Thyroid gland (tissue), 4 donors: ENCODE measurements around the gene ADGRG6. TPM values are rescaled to one million over a fixed set of nuclear protein-coding genes. Genes with fewer than 3 reads are reported as not detected.

Experiments used
- DNase-seq, 2 donors: peaks; one replicate each; pipeline ENCODE4 v3.0.0-alpha.2; 2019
- H3K27ac ChIP-seq, 3 donors: fragments of 200-600 bp; sonication (generic); 1 replicate in 2 of 3; 2 replicates in 1 of 3; pipeline ENCODE4 v1.5.1; 2016 to 2019; ENCODE audit warnings: mild to moderate bottlenecking in 1 of 3, moderate library complexity in 1 of 3
- H3K27me3 ChIP-seq: fragments of 200-600 bp; sonication (generic); one replicate; pipeline ENCODE4 v1.5.1; 2019
- H3K36me3 ChIP-seq, 2 donors: fragments of 200-600 bp; sonication (generic); one replicate each; pipeline ENCODE4 v1.5.1; 2016 to 2019
- H3K4me1 ChIP-seq, 2 donors: fragments of 200-600 bp; sonication (generic); one replicate each; pipeline ENCODE4 v1.5.1; 2017 to 2019
- H3K4me3 ChIP-seq, 3 donors: fragments of 200-600 bp; sonication (generic); replicated peaks in 1 of 3; 1 replicate in 2 of 3; 2 replicates in 1 of 3; pipeline ENCODE4 v1.5.1; 2016; ENCODE audit warnings: mild to moderate bottlenecking in 1 of 3
- H3K9me3 ChIP-seq: fragments of 200-600 bp; sonication (generic); one replicate; pipeline ENCODE4 v1.5.1; 2017
- CTCF ChIP-seq, 6 experiments: fragments of 200-600 bp in 3 of 6; fragments of 450-650 bp in 3 of 6; sonication (generic) in 3 of 6; IDR thresholded peaks; one replicate each; pipeline ENCODE4 v1.5.1; 2016 to 2019; ENCODE audit warnings: antibody characterized with exemption in 6 of 6, mild to moderate bottlenecking in 2 of 6, inconsistent platforms in 1 of 6, moderate library complexity in 1 of 6
- POLR2A ChIP-seq, 2 donors: fragments of 450-650 bp; IDR thresholded peaks; one replicate each; pipeline ENCODE4 v1.6.1; 2017; ENCODE audit warnings: antibody characterized with exemption in 2 of 2, mild to moderate bottlenecking in 2 of 2, moderate library complexity in 1 of 2
- WGBS, 2 donors: methylation state at CpG; one replicate each; pipeline ENCODE4 v1.1.5; 2017; 5-methylcytosine and 5-hydroxymethylcytosine counted together
- intact Hi-C: fragments of 100-400 bp; cut with DNase I; formaldehyde crosslinking; loops from one replicate; pipeline ENCODE4 v1.15.1; 2023
- total RNA-seq, 4 donors: library from RNA; depleted of rRNA; stranded (reverse); fragments of >200 nt; gene quantifications; one replicate each; pipeline ENCODE4 v1.2.3, GENCODE V29; 2016

Gene ADGRG6
- total RNA-seq, 4 donors from 2014 or later = 2.9 to 10.5 (median 7.1) TPM

DNA sequence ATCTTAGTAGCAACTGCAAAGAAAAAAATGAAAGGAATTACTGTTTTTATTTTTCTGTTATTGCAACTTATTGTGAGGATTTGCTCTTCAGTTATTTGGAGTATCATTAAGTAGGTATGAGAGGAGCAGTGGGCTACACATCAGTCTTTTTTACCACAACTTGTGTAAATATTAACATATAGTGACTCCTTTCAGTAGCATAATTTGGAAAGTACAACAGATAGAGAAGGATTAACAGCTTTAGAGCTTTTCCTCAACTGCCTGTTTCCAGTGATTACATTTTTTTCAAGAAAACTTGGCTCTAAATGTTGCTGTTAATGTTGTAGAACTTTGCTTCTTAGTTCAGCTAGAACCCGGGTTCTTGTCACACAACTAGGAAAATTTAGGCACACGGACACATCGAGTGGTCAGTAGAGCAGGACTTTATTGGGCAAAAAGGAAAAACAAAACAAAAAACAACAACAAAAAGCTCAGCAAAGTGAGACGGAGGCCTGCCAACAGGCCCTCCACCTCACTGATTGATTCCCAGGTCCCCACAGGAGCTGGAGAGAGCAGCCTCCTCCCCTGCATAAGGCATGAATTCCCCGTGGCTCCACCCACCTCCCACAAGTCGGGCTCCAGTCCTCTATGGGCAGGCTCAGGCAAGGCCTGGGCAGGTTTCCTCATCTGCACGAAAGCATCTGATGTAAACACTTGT, 75.1 kb downstream of the ADGRG6 start:
- intact Hi-C loops = no loop called here
- no peak overlapping the region for H3K27ac ChIP-seq
- 54 to 64% methylated on average over 7 of the region's 7 CpGs for WGBS, 2 donors

DNA sequence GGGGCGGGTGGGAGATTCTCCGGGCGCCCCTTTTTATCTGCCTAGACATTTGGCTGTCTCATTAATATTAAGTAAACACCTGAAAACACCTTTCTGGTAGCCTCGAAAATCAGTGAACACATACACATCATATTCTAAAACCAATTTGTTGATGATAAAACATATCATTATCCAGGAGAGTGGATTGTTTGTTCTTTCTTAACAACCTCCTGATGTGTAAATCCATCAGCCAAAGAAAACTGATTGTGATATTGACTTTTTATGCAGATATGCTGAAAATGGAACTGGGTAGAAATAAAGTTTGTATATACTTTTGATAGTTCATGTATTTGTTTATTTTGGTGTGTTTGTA, 75.7 kb downstream of the ADGRG6 start:
- H3K4me3 ChIP-seq = no peak overlapping the region
- H3K9me3 ChIP-seq = no peaks in the 10 kb centered on the region
- TF ChIP-seq POLR2A (IDR thresholded peaks at IDR 0.05) = no peak
- no peak for TF ChIP-seq CTCF (IDR thresholded peaks at IDR 0.05)
- H3K36me3 ChIP-seq = no peaks in the 10 kb centered on the region
- H3K27ac ChIP-seq = no peak overlapping the region
- intact Hi-C loops = no loop called here
- H3K27me3 ChIP-seq = no peaks in the 10 kb centered on the region
- no peak for DNase-seq
- H3K4me1 ChIP-seq = no peaks in the 10 kb centered on the region
- WGBS, 2 donors = 90 to 95% methylated on average over 4 of the region's 4 CpGs

More for the DNA sequence above, 75.1 kb downstream of the ADGRG6 start:
- Histone ChIP-seq H3K4me3 (no peak overlapping the region), H3K27me3 (no peaks in the 10 kb centered on the region), H3K4me1 (no peaks in the 10 kb centered on the region), H3K36me3 (no peaks in the 10 kb centered on the region), H3K9me3 (no peaks in the 10 kb centered on the region)
- DNase-seq = no peak
- no peak for TF ChIP-seq POLR2A (IDR thresholded peaks at IDR 0.05)
- no peak for TF ChIP-seq CTCF (IDR thresholded peaks at IDR 0.05)

- TF ChIP-seq POLR2A (IDR thresholded peaks at IDR 0.05) (no peak), CTCF (IDR thresholded peaks at IDR 0.05) (no peak)
- Histone ChIP-seq H3K27me3 (no peaks in the 10 kb centered on the region), H3K9me3 (no peaks in the 10 kb centered on the region), H3K27ac (no peak overlapping the region), H3K4me3 (no peak overlapping the region), H3K4me1 (no peaks in the 10 kb centered on the region), H3K36me3 (no peaks in the 10 kb centered on the region)
- WGBS, 2 donors = 27 to 28% methylated on average over 2 of the region's 2 CpGs
- intact Hi-C loops = no loop called here
- peak; percentile 5 to 17 for DNase-seq
Measured at GRCh38 chr6:142378138-142378875, 76.5 kb downstream of the ADGRG6 start.

DNA sequence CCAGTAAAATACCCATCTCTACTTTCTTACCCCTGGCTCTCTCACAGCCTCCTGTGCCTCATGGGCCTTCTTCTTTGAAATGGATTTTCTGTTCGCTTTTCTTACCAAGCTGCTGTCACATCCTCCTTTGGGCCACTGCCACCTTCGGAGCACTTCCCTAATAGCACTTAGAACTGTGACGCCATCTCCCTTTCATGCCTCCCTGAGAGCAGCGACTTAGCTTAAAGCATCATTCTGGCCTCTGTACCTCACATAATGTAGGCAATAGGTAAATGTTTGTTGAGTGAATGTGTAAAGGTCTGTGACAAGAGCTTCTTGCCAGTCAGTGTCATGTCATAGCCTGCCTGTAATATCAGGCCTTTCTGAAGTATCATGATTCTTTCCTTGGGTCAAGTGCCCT, 78.8 kb downstream of the ADGRG6 start:
- Histone ChIP-seq H3K4me1 (no peaks in the 10 kb centered on the region), H3K9me3 (no peaks in the 10 kb centered on the region), H3K27me3 (no peaks in the 10 kb centered on the region), H3K4me3 (no peak overlapping the region), H3K27ac (no peak overlapping the region), H3K36me3 (no peaks in the 10 kb centered on the region)
- 75 to 83% methylated on average over 4 of the region's 4 CpGs for whole genome bisulfite sequencing, 2 donors
- no peak for TF ChIP-seq CTCF (IDR thresholded peaks at IDR 0.05)
- TF ChIP-seq POLR2A (IDR thresholded peaks at IDR 0.05) = no peak
- intact Hi-C loops = no loop called here
- no peak for DNase-seq

- intact Hi-C loops = no loop called here
- TF ChIP-seq POLR2A (IDR thresholded peaks at IDR 0.05) = no peak
- TF ChIP-seq CTCF (IDR thresholded peaks at IDR 0.05) = no peak
- Histone ChIP-seq H3K36me3 (no peaks in the 10 kb centered on the region), H3K9me3 (no peaks in the 10 kb centered on the region), H3K4me1 (no peaks in the 10 kb centered on the region), H3K27me3 (no peaks in the 10 kb centered on the region), H3K4me3 (no peak overlapping the region), H3K27ac (no peak overlapping the region)
- 85 to 87% methylated on average over 2 of the region's 2 CpGs for WGBS, 2 donors
- DNase-seq = no peak
Measured at GRCh38 chr6:142381181-142381580, 79.4 kb downstream of the ADGRG6 start.
